Activated CD4-positive, alpha-beta T cell treated with anti-CD3 and anti-CD28 coated beads, Interleukin-2, amount 50 U/mL, for 1 hour (primary cell): ENCODE measurements around the gene RAB13.

Source experiments
- DNase-seq: peaks from one replicate; pipeline ENCODE4 v3.0.0-alpha.2; 2020

Gene RAB13

DNA sequence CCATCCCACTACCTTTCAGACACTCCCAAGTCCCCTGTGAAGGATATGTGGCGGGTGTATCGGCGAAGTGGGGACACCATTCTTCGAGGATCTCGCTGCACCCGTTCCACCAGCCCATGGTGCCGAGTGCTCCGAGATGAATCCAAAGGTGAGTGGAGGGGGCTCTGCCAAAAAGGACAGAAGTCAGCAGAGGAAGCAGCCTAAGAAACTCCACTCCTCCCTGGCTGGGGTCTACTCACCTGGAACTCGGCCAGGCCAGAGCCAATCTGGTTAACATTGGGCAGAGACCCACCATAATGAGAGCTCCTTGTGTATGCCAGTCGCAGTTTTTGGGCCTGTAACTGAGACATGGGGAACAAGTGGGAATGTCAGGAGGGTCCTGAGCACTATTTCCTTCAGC, 31.3 kb downstream of the RAB13 start:
- DNase-seq = no peak

DNA sequence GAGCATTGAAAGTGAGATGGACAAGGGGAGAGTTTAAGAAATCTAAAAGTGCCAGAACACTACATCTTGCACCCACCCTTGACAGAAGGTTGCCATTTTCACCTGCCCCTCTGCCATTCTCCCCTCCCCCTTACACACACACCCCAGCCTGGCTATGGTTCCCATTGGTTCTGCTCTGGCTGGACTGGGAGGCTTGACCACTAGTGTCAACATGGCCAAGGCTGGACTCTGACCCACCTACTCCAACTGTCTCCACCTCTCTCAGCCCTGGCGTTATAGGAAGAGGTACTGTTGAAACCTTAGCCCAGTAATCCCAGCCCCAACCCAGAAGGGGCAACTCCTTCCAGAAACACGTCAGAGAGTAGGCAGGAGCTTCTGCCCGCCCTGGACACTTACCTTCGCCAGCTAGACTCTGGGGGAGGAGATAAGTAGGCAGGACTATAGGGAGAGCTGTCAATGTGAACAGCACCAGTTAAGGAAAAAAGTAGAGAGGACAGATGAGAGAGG, 32.2 kb downstream of the RAB13 start:
- no peak for DNase-seq

DNA sequence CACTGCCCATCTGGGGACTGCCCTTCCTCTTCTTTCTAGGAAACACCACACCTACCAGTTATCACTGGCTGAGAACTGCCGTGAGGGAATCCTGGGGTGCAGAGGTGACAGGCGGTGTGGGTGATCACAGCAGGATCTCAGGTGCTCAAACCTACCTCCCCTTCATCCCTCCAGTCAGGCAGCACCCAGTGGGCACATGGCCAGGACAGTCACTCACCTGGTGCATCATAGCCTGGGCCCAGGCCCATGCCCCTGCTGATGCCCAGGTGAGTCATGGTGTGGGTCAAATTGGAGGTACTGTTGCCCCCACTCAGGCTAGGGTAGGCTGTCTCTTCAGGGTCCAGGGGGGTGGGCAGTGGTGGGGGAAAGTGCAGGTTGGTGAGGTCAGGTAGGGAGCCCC, 34.3 kb downstream of the RAB13 start:
- DNase-seq = no peak

DNA sequence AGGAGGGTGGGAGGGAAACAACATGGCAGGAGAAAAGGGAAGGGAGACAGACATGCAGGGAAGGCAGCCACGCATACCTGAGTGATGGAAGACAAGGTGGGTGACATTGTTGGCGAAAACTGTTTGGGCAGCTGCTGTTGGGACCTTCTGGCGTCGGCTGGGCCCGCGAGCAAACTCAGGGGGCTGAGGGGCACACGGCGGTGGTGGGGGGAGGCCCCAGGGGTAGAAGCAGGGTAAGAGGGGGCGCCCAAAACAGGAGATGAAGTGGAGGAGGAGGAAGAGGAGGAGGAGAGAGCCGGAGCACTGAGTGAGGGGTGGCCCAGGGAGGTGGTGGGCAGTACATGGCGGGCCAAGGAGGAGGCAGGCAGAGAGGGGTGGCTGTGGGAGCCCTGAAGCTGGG, 35.0 kb downstream of the RAB13 start:
- DNase-seq = no peak

DNA sequence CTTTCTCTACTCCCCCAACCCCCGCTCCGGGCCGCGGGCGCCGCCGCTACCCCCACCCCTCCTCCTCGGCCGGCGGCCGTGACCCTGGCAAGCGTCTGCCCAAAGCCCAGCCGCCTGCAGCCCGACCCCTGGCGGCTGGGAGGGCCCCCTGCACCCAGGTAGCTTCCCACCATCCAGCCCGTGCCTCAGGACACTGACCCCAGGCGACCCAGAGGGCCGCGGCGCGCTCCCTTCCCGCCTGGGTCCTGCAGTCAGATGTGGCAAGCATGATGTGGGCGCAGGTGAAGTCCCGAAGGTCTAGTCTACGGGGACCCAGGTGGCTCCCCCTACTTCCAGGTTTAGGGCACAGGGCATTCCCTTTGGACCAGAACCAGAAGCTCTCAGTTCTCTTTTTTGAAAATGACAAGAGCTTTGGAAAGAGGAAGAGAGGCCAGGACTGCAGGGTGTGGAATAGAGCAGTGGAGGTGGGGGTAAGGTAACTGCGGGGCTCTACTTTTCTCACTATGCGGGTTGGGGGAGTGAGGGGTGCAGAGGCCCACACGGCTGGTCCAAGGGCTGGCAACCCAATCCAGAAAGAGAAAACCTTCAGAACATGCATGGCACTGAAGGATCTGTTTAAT, 39.4 kb downstream of the RAB13 start, which contains the start of gene DENND4B:
Gene DENND4B, minus strand, starts transcription at position 97 of the 620 bp plus-strand sequence. CDS start 2,344 bp downstream, outside the sequence.
- DNase-seq = peak; percentile 71

DNA sequence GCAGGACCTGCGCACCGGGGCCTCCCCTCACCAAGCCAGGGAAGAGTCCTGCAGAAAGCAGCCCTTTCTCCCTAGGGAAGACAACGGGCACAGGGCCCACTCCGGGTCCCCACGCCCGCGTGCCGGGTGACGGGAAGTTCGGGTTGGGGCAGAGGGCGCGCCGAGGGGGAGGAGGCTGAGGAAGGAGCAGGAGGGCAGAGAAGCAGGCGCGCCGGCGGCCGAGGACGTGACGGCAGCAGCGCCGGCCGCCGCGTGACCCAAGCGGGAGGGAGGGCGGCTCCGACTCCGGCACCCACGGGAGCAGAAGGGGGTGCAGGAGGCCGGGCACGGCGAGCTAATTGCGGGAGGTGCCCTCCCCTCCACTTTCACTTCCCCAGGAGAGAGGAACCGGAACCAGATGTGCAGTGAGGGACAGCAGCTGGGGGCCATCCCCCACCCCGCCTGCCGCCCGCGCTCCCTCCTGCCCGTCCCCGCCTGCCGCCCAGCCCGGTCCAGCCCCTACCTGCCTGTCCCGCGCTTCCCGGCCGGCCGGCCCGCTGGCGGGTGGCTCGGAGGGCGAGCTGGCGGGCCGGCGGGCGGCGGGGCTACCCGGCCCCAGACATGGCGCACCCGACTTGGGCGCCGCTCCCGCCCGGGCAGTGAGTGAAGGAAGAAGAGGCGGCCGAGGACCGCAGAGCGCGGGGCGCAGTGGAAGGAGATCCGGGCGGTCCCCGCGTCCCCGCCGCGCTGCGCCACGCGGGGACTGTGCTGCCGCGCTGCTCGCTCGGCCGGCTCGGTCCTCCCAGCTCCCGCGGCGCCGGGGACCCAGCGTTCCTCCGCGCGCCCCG, 40.1 kb downstream of the RAB13 start:
- peak; percentile 61 for DNase-seq

DNA sequence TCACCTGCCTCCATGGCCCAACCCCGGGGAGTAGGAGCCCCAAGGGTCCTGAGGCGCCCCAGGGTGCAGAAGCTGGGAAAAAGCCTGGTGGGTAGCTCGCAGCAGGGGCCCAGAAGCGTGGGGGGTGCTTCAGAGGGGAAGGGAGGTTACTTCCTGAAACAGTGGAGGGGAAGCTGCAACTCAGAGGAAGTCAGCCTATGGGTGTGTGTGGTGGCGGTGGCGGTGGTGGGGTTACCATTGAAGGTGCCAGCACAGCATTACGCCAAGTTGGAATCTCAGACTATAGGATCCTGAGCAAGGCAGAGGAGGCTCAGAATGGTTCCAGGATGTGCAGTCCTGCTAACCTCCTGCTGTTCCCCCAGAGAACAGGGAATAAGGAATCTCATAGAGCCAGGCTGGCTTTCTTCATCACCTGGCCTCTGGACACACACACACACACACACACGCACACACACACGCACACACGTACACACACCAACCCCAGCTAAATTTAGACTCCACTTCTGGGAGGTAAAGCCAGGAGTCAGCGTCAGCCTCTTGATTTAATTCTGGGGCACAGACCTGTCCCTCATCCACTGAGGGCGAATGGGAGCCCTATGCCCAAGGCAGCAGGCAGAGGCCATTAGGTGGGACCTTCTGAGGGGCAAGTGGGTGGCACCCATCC, 40.9 kb downstream of the RAB13 start:
- peak; percentile 72 for DNase-seq

DNA sequence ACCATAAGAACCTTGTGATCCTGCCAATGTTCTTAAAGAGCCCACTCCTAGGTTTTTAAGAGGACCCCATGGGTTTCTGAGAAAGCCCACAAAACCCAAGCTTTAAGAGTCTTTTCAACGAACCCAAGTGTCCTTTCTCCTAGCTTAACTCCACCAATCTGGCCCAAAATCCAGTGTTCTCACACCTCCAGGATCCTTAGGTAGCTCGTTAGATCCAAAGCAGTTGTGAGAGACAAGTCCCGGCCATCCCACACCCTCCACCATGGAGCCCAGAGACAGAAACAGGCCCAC, 41.4 kb downstream of the RAB13 start:
- no peak for DNase-seq

DNA sequence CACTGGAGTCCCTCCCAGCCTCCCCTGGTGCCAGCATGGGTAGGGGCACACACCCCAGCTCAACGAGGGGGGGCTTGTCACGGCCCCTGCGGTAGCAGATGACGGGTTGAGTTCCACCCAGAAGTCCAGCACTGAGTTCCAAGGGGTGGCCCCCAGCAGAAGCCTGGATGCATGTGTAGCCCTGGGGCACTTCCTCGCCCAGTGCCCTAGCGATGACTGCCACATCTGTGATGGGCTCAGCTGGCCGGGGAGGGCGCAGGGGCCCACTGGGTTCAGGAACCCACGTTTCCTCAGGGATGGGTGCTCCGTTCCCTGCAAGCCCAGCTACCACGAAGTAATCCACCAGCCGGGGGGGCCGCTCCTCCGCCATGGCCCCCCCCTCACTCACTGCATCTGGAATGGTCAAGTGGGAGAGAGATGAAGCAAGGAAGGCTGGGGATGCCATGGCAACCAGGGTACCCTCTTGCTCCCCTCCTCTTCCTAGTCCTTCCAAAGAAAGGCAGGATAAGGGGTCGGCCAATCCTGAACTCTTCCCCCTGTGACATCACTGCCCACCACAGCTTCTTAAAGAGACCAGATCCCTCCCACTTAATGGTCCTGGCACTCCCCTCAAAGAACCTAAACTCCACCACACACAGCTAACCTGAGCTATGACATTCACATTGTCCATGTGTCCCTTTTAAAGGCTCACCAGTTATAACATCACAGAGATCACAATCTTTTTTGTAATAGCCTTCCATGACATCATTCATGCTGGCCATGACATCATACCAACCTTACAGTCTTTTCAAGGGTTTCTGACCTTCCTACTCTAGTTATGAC, 41.9 kb downstream of the RAB13 start:
- no peak for DNase-seq

DNA sequence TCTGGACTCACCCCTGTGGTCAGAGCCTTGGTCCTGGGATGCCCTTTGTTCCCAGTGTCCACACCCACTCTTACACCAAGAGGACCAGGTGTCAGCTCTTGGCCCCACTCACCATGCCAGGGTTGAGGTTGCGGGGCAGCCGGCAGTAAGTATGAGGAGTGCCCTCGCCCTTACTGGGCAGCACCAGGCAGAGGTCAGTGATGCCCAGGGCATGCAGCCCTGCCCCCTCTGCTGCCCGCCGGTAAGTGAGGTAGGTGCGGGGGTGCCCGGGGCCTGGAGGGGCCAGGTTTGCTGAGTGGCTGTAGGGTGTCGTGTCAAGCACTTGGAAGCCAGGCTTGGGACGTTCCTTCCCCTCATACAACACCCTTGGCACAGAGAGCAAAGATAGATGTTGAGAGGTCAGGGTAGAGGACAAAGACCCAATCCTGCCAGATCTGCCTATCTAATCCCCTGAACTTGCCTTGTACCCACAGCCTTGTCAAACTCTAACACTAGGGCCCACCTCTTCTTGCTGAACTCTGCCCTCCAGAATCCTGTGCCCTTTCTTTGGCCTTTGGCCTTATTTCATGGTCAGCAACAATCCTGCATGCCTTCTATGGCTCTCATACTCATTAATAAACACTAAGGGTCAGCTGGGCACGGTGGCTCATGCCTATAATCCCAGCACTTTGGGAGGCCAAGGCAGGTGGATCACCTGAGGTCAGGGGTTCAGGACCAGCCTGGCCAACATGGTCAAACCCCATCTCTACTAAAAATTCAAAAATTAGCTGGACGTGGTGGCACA, 43.2 kb downstream of the RAB13 start:
- DNase-seq = no peak

DNA sequence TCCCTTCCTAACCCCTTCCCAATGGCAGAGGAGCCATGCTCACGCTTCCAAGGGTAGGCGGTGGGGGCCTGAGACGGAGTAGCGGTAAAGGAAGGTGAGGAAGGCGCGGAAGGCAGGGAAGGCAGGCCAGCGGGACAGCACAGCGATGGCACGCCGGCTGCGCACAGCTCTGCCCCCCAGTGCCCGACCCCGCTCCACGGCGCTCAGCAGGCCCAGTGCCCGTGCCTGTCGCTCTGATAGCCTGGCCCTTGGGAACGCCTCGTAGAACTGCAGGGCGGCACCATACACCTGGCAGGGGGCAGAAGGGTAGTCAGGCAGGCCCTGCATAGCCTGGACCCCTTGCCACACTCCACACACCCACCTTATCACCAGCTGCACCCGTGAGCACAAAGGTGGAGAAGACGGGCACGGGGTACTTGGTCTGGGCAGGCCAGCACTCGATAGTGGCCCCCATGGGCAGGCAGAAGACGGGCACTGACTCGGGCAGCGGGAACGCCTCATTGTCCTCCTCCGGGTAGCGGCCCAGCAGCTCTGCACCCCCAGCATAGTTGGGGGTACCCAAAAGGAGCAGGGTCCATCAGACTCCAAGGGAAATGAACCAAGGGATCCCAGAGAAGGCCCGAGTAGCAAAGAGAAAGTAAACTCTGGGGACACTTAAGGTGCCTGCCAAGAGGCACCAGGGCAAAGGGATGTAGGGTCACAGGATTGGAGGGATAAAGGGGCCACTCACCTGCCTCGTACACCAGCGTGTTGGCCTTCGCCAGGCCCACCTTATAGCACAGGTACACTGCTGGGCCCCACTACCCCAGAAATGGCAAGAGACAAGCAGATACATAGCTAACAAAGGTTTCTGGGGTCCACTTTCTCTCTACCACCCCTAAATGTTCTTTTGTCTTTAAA, 44.1 kb downstream of the RAB13 start:
- no peak for DNase-seq

DNA sequence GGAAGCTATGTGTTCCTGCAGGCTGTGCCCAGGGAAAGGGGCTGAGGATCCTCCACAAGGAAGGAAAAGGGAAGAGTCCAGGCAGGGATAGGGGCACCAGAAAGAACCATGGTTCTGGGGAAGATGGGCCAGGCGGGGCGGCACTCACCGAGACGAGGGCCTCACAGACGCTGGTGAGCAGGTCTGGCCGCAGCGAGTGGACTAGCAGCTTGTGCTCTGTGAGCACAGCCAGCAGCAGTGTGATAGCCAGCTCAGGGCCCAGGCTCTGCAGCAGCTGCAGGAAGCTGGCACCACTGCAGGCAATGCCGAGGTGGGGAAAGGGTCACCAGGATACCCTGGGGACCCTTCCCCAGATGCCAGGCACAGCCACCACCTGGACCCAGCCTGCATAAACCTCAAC, 45.4 kb downstream of the RAB13 start:
- no peak for DNase-seq

DNA sequence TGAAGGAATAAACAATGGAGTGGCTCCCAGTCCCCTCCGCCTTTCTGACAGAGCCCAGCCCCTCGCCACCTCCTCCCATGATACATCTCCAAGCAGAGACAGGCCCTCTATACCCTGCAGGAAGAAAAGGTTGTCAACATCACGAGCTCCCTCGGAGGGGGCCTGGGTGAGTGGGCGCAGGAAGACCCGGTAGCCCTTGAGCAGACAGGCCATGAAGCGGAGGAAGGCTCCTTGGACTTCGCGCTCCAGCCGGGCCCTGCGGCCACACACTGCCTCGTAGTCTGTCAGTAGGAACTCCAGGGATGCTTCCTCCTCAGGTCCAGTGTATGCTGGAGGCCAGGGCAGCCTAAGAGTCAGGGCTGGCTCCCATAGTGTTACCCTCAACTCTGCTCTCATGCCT, 46.7 kb downstream of the RAB13 start:
- DNase-seq = no peak

DNA sequence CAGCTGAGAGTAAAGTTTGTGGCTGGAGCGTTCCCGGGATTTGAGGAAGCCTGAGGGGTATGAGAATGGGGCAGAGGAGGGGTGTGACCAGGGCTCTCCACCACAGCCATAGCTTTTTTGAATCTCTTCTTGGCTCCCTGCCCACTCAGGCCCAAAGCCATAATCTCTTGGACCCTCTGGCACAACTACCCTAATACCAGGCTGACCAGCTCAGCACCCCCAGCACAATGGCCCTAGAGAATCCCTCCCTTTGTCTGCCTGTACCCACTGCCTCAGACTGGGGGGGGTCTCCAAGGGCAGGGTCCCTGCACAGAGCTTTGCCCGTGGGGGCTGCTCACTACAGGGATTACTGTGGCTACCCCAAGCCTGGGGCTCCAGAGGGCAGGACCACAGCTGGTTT, 47.1 kb downstream of the RAB13 start:
- no peak for DNase-seq

DNA sequence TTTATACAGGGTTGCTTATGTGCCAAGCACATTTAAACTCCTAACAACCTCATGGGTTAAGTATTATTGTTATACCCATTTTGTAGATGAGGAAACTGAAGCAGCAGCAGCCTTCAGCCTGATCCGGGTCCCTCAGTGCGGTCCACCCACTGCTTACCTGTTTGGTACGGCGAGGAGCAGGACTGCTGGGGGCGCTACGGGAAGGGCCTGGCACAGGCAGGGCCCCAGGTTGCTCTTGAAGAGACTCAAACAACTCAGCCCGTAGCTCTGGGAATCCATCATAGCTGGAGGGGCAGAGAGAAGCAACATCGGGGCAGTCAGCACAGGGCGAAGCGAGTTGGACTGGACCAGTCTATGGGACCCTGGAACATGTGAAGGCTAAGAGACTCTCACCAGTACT, 48.8 kb downstream of the RAB13 start:
- DNase-seq = no peak

DNA sequence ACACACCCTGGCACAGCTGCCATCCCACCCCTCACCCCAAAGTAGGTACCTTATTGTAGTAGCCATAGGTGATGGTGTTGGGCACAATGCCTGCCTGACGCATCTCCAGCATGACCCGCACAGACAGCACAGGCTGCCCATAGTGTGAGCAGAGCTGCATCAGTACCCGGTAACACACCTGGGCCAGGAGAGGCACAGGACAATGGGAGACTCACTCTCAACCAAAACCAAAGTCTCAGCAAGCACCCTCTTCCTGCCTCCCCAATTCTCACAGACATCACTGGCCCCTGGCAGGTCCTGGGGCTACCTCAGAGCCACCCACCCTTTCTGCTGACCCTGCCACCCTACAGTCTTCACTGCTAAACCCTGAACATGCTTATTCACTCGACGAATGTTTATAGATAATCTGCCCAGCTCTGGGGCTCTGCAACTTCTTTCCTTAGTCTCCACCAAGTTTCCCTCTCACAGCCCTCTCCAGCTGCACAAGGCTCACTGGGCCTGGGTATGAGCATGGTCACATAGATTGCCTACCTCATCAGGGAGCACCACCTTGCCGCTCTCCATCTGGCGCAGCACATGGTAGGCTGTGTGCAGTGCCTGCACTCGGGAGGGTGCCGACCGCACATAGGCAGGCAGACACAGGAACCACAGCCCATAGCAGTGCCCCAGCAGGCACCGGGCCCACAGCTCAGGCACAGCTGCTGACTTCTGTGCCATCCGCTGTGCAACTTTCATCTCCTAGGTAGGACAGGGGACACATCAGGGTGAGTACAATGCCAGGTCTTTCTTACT, 49.9 kb downstream of the RAB13 start:
- DNase-seq = no peak

DNA sequence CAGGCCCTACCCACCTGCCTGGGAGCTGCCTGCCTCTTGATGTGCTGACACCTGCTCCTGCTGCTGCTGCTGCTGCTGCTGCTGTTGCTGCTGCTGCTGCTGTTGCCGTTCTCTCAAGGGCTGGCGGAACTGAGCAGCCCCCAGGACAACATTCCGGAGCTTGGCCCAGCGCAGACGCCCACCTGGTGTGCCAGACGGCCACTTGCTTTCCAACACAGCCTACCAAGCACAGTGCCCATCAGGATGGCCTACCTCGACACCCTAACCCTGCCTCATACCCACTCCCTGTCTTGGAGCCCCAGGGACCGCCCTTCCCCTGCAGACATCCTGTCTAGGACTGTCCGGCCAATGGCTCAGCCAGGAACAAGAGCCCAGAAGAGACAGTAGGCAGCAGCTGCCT, 51.4 kb downstream of the RAB13 start:
- no peak for DNase-seq

DNA sequence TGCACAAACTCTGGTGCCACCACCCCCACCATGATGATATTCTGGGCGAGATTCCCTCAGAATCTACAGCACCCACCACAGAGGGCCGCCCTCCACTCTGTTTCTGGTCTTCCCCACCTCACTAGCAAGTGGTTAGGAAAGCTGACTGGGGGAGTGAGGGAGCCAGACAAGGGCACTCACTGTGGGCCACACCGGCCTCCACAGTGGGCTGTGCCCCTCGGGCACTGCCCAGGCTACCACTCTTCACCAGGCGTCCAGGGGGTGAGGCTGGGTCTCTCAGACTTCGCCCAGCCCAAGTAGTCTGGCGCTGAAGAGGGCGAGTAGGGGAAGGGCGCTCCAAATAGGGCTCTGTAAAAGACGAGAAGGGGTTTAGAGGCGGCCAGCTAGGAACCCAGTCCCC, 52.2 kb downstream of the RAB13 start:
- DNase-seq = no peak

DNA sequence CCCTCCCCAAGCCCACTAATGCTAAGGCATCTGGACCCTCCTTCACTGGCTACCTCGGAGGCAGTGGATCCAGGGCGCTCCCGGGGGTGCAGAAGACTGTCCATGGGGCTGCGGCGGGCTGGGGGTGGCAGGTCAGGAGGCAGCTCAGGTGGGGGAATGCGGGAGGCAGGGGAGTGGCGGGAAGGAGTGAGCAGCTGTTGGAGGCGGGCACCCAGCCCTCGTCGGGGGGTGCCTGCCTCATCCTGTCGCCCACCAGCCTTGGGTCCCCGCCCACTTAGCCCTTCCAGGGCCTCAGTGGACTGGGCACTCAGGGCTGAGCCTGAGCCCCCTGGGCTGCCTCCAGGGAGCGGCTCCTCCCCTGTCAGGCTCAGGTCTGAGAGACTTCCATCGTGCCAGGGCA, 52.7 kb downstream of the RAB13 start:
- DNase-seq = no peak
